ENCODE data around the gene CYB5R2.
"Not testable (repeated sequence)": the region's sequence is repeated elsewhere in the genome, so short reads cannot be mapped to it uniquely, and the experiment has no call there.

Gene CYB5R2

GRCh38 chr11:7670641-7671040 is 2.7 kb downstream of the CYB5R2 start:
- no peak for TF ChIP-seq CTCF (IDR thresholded peaks at IDR 0.05)
- TF ChIP-seq ZFX (IDR thresholded peaks at IDR 0.05; ENCODE audit: borderline replicate concordance): no peak
- H3K27ac ChIP-seq: no peak overlapping the region

- TF ChIP-seq CTCF (IDR thresholded peaks at IDR 0.05): no peak
- no peak for TF ChIP-seq ZFX (IDR thresholded peaks at IDR 0.05; ENCODE audit: borderline replicate concordance)
- H3K27ac ChIP-seq: no peak overlapping the region
Measured at GRCh38 chr11:7668911-7669310, 4.4 kb downstream of the CYB5R2 start.

GRCh38 chr11:7668464-7668863 is 4.8 kb downstream of the CYB5R2 start:
- no peak overlapping the region for H3K27ac ChIP-seq
- no peak for TF ChIP-seq CTCF (IDR thresholded peaks at IDR 0.05)
- TF ChIP-seq ZFX (IDR thresholded peaks at IDR 0.05; ENCODE audit: borderline replicate concordance): no peak

- TF ChIP-seq ZFX (IDR thresholded peaks at IDR 0.05; ENCODE audit: borderline replicate concordance): no peak
- no peak for TF ChIP-seq CTCF (IDR thresholded peaks at IDR 0.05)
- no peak overlapping the region for H3K27ac ChIP-seq
Measured at GRCh38 chr11:7667460-7667859, 5.8 kb downstream of the CYB5R2 start.

- no peak overlapping the region for H3K27ac ChIP-seq
- TF ChIP-seq ZFX (IDR thresholded peaks at IDR 0.05; ENCODE audit: borderline replicate concordance) (no peak), CTCF (IDR thresholded peaks at IDR 0.05) (no peak)
Measured at GRCh38 chr11:7666292-7666866, 6.9 kb downstream of the CYB5R2 start.

- TF ChIP-seq ZFX (IDR thresholded peaks at IDR 0.05; ENCODE audit: borderline replicate concordance) (no peak), CTCF (IDR thresholded peaks at IDR 0.05) (peak; percentile 89)
Measured at GRCh38 chr11:7665473-7666291, 7.6 kb downstream of the CYB5R2 start.

GRCh38 chr11:7664867-7665266 is 8.4 kb downstream of the CYB5R2 start:
- TF ChIP-seq CTCF (IDR thresholded peaks at IDR 0.05) (no peak), ZFX (IDR thresholded peaks at IDR 0.05; ENCODE audit: borderline replicate concordance) (no peak)
- no peak overlapping the region for H3K27ac ChIP-seq

More at GRCh38 chr11:7665473-7666291, 7.6 kb downstream of the CYB5R2 start:
- H3K27ac ChIP-seq: no peak overlapping the region

GRCh38 chr11:7663531-7663930 is 9.8 kb downstream of the CYB5R2 start:
- H3K27ac ChIP-seq: not testable (repeated sequence)
